Testis (tissue), 5 donors: ENCODE measurements around the gene TNPO2. TPM values are rescaled to one million over a fixed set of nuclear protein-coding genes. Genes with fewer than 3 reads are reported as not detected.
A peak's percentile ranks its signal among the peaks of the same experiment; 100 is the strongest.

Source experiments
- DNase-seq: peaks from one replicate; pipeline ENCODE4 v3.0.0-alpha.2; 2019
- H3K27ac ChIP-seq, 2 donors: fragments of 200-600 bp; sonication (generic); one replicate each; pipeline ENCODE4 v1.5.1; 2019
- H3K27me3 ChIP-seq: fragments of 200-600 bp; sonication (generic); one replicate; pipeline ENCODE4 v1.5.1; 2019
- H3K36me3 ChIP-seq: fragments of 200-600 bp; sonication (generic); one replicate; pipeline ENCODE4 v1.5.1; 2017; ENCODE audit warnings: low read depth; ENCODE audit errors: missing control alignments
- H3K4me1 ChIP-seq: fragments of 200-600 bp; sonication (generic); one replicate; pipeline ENCODE4 v1.5.1; 2019
- H3K4me3 ChIP-seq, 2 donors: fragments of 200-600 bp; sonication (generic); one replicate each; pipeline ENCODE4 v1.5.1; 2017 to 2019
- H3K9me3 ChIP-seq: fragments of 200-600 bp; sonication (generic); one replicate; pipeline ENCODE4 v1.5.1; 2017
- POLR2A ChIP-seq: fragments of 450-650 bp; IDR thresholded peaks from one replicate; pipeline ENCODE4 v1.6.1; 2017; ENCODE audit warnings: antibody characterized with exemption, mild to moderate bottlenecking, moderate library complexity
- WGBS, 2 donors: methylation state at CpG; one replicate each; pipeline ENCODE4 v1.1.5; 2018; 5-methylcytosine and 5-hydroxymethylcytosine counted together
- intact Hi-C: fragments of 100-400 bp; cut with DNase I; formaldehyde crosslinking; loops from one replicate; pipeline ENCODE4 v1.15.1; 2023; ENCODE audit warnings: low total_unique reads
- long read RNA-seq, 2 donors: transcript quantifications; one replicate each; lab custom pipeline, GENCODE V29; 2026
- polyA plus RNA-seq: library from polyadenylated mRNA; stranded (reverse); fragments of 350-450 nt; fragmentation: Illumina TruSeq; extraction: RNeasy Lipid Tissue Mini Kit (QIAGEN cat#74804); gene quantifications from one replicate; pipeline ENCODE4 v1.2.3, GENCODE V29; 2014; ENCODE audit warnings: low read depth, low replicate concordance; ENCODE audit not compliant: insufficient read depth
- total RNA-seq, 2 donors: library from RNA; depleted of rRNA; stranded (reverse); fragments of >200 nt; gene quantifications; one replicate each; pipeline ENCODE4 v1.2.3, GENCODE V29; 2016
- TF ChIP-seq, protein P1 (sequence below), 3 experiments: fragments of 450-650 bp in 2 of 3; fragments of 200-600 bp in 1 of 3; sonication (generic) in 1 of 3; IDR thresholded peaks; one replicate each; pipeline ENCODE4 v1.5.1; 2016 to 2019; ENCODE audit warnings: antibody characterized with exemption in 3 of 3, mild to moderate bottlenecking in 2 of 3, moderate library complexity in 1 of 3

TNPO2 gene
- total RNA-seq, result 100 to 1,000 TPM; 110 to 129 TPM
- 103 TPM for polyA plus RNA-seq
- long read RNA-seq, donor 1, partial matches to known transcripts, result 8 of 8 reads
- long read RNA-seq, donor 1, other reads (novel, unspliced or antisense), result 0 of 8 reads
- long read RNA-seq, donor 2, result 0 reads

DNA sequence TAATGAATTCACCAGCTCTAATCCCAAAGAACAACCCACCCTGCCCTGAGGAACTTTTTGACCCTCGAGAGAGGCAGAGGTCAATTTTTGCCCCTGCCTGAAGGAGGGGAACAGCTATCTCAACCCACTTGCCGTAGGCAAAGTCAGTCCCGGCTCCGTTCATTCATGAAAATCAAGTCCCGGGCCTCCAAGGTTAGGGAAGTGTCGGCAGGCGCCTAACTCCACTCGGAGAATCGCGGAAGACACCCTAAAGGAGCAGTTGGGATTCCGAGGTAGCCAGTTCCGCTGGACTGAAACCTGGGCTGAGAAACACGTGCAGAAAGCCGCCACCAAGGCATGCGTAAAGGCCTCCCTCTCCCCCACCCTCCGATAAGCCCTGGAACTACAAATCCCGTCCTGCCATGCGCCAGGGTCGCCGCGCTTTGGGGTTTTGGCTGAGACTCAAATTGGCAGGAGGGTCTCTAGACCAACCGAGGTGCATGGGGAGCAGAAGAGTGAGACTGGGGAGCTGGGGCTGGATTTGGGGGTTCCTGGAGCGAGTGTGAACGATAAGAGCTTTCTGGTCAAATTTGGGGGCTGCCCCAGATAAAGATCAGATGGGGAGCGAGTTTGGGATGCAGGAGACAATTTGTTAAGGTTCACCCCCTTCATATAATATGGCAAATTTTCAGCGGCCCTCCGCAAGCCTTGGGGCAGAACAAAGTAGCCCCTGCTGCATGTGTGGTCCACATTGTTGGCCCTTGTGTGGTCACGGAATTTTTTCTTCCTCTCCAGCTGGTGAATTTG, at the start of gene TNPO2:
TNPO2 (minus strand) TSS at position 292 of the 786 bp plus-strand sequence. CDS start 2,955 bp downstream, outside the sequence.
- 2 to 4% methylated on average over 22 to 28 of the region's 28 CpGs for WGBS, 2 donors
- peak; percentile 80 for DNase-seq
- intact Hi-C loops, result no loop called here

DNA sequence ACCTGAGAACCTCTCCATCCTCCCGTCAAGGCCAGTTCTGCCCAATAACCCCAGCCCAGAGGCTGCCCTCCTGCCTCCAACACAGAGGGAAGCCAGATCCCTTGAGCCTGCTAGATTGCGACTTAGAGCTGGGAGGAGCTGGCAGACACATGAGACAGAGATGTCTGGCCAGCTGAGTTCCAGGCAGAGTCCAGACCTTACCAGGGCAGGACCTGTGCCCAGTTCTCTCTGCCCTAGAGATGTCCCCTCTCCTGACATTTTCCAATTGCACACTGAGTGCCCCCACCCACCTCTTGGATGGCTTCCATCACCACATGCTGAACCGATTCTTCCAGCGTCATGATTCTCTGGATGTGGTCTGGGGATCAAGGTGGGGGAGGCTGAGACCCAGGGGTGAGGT, 48.6 kb upstream of the TNPO2 start:
- intact Hi-C loops, result loop anchor here (10.0 kb wide), 1 partner anchor 72 kb away; no protein-coding TSS in a partner anchor
- DNase-seq, result no peak
- Histone ChIP-seq H3K27me3 (no peaks in the 10 kb centered on the region), H3K36me3 (no peaks in the 10 kb centered on the region), H3K27ac (no peak overlapping the region), H3K4me3 (no peak overlapping the region), H3K9me3 (no peaks in the 10 kb centered on the region), H3K4me1 (peaks cover 7% of the 10 kb centered on the region)
- WGBS, 2 donors, result 68 to 82% methylated on average over 4 of the region's 4 CpGs
- TF ChIP-seq, protein P1, sequence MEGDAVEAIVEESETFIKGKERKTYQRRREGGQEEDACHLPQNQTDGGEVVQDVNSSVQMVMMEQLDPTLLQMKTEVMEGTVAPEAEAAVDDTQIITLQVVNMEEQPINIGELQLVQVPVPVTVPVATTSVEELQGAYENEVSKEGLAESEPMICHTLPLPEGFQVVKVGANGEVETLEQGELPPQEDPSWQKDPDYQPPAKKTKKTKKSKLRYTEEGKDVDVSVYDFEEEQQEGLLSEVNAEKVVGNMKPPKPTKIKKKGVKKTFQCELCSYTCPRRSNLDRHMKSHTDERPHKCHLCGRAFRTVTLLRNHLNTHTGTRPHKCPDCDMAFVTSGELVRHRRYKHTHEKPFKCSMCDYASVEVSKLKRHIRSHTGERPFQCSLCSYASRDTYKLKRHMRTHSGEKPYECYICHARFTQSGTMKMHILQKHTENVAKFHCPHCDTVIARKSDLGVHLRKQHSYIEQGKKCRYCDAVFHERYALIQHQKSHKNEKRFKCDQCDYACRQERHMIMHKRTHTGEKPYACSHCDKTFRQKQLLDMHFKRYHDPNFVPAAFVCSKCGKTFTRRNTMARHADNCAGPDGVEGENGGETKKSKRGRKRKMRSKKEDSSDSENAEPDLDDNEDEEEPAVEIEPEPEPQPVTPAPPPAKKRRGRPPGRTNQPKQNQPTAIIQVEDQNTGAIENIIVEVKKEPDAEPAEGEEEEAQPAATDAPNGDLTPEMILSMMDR (IDR thresholded peaks at IDR 0.05), result no peak
- TF ChIP-seq POLR2A, result no peak

More for the DNA sequence above, at the start of gene TNPO2:
- no peaks in the 10 kb centered on the region for H3K27me3 ChIP-seq
- peak within 1 kb of the TSS; percentile 2 to 95 for H3K27ac ChIP-seq
- H3K9me3 ChIP-seq, result no peaks in the 10 kb centered on the region
- TF ChIP-seq POLR2A, result no peak
- TF ChIP-seq, protein P1 (IDR thresholded peaks at IDR 0.05), result no peak
- peak within 1 kb of the TSS; percentile 75 to 78 for H3K4me3 ChIP-seq
- H3K4me1 ChIP-seq, result peaks cover 22% of the 10 kb centered on the region
- no peaks in the 10 kb centered on the region for H3K36me3 ChIP-seq

DNA sequence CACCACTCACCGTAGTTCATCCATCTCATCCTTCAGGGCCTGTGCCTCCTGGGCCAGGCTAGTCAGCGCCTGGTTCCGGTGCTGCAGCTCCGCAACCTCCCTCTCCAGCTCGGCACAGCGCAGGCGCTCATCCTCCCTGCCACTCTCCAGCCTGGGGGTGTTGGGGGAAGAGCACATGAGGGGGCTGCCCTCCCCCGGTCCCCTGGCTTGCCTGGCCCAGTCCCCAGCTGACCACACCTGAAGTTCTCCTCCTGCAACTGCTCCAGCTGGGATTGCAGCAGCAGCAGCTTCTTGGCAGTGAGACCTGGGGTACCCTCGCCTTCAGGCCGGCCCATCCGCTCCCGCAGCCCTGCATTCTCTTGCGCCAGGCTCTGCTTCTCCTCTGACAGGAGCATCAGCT, 47.2 kb upstream of the TNPO2 start:
- no peak overlapping the region for H3K27ac ChIP-seq
- peaks cover 7% of the 10 kb centered on the region for H3K4me1 ChIP-seq
- no peaks in the 10 kb centered on the region for H3K9me3 ChIP-seq
- TF ChIP-seq, protein P1 (IDR thresholded peaks at IDR 0.05), result no peak
- no peak for TF ChIP-seq POLR2A
- 71 to 81% methylated on average over 8 to 13 of the region's 13 CpGs for WGBS, 2 donors
- H3K4me3 ChIP-seq, result no peak overlapping the region
- no peaks in the 10 kb centered on the region for H3K36me3 ChIP-seq
- DNase-seq, result no peak
- intact Hi-C loops, result loop anchor here (10.0 kb wide), 1 partner anchor 74 kb away; no protein-coding TSS in a partner anchor
- H3K27me3 ChIP-seq, result no peaks in the 10 kb centered on the region

DNA sequence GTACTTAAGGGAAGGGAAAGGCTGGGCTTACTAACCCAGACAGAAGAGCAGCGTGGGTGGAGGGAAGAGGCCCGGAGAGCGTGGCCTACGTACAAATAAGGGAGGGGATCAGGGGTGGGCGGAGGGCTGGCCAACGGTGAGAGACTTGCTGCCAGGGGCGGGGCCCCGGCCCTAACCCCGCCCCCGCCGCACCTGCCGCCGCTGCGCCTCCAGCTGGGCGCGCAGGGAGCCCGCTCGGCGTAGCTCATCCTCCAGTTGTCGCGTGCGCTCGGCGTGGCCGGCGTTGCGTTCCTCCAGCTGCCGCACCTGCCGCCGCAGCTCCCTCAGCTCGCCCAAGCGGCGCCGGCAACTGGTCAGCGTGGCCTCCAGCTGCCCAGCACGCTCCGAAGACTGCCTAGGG, 46.0 kb upstream of the TNPO2 start:
- Histone ChIP-seq H3K4me3 (no peak overlapping the region), H3K9me3 (no peaks in the 10 kb centered on the region), H3K4me1 (peaks cover 3% of the 10 kb centered on the region), H3K27me3 (no peaks in the 10 kb centered on the region), H3K36me3 (no peaks in the 10 kb centered on the region), H3K27ac (no peak overlapping the region)
- DNase-seq, result peak; percentile 35
- WGBS, 2 donors, result 43 to 47% methylated on average over 11 to 34 of the region's 37 CpGs
- TF ChIP-seq POLR2A, result no peak
- TF ChIP-seq, protein P1 (IDR thresholded peaks at IDR 0.05), result no peak
- intact Hi-C loops, result loop anchor here (10.0 kb wide), 1 partner anchor 75 kb away; no protein-coding TSS in a partner anchor
